NOMO-1 treated with DMSO at 0.1 percent for 48 hours (cell line): Measurements from ENCODE around the gene MAML2.

ENCODE experiments used
- DNase-seq: peaks from one replicate; lab custom pipeline; 2025; ENCODE audit not compliant: unreplicated experiment; lab: John Stamatoyannopoulos, UW

MAML2 gene

DNA sequence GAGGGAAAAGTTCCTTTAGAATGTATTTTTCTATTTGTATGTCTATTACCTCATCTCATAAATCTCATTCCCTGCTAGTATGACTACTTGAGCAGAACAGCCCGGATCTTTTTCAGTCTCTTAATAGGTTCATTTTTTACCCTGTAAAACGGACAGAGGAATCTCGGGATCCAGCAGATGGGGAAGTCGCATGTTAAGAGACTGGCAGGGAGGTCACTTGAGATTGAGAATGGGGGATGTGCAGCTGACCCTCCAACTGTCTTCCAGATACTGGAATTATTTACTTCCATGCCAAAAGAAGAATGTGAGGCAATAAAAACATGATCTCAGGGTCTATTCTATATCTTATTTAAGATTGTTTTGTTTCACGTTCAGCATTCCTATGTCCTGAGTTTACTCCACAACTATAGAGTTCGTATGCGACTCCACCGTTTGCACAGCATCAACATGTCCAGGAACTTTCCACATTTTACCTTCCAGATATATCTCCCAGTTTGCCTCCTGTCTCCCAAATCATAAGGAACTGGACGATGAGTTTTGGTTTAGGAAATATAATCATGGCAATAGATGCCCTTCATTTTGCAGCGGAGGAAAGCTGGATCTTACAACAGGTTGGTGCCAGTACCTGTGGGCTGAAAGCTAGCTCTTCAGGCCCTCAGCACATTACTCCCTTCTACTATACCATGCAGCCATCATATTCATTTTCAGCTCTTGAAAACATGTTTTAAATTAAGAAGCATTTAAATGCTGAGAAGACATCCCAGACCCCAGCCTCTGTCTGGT lies 181.5 kb downstream of the MAML2 start:
- DNase-seq, result no peak

DNA sequence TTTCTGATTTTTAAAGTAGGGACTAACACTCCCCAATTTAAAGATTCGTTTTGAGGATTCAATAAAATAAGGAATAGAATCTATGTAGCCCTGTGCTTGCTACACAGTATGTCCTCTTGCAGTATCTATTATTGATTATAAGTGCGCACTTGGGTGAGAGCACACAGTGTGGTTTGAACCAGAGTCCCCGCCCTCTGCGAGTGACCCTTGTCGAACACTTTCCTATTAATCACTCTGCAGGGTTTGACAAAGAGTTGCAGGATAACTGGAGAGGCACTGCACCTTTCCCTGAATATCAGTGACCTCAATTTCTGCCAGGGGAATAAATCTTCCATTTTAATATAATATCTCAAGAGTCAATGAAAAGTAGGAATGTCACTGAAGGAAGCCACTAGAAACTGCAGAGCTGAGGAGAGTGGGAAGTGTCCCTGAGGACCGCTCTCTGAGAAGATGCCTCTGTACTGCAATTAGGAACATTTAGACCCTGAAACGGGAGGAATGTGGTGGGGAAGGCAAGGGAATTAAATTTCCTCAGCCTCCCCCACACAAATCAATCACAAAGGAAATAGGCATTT lies 182.2 kb downstream of the MAML2 start:
- no peak for DNase-seq

DNA sequence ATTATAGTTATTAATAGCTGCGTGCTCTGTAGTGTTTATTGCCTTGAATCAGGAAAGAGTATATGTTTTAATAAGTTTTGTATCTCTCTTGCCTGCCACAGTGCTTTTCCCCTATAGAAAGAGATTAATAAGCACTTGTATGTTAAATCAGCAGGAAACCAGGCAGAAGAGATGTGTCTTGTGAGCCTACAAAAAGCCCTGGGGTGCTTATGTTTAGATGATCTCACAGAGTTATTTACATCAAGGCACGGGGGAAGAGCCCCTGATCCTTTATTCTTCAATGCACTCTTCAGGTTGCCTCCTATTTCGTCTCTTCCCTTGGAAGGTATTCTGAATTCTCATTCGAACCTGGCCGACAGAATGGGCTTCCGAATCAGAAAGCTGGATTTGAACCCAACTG lies 183.0 kb downstream of the MAML2 start:
- no peak for DNase-seq

DNA sequence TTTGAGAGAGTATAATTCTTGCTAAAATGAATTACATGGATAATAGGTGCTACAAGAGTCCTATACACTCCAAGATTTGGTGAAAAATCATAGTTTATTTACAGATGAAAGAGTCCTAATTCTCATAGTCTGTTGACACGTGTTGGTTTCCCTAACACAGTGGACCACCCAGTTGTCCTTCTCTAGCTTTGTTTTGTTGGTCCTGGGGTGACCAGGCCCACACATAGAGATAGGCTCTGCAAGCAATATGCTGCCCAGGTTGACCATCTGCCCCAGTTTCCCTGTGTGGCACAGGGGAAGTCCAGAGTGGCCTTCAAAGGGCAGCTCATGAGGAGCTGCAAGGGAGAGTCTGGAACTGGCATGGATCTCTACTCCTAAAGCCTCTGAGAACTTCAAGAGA lies 184.9 kb downstream of the MAML2 start:
- no peak for DNase-seq

DNA sequence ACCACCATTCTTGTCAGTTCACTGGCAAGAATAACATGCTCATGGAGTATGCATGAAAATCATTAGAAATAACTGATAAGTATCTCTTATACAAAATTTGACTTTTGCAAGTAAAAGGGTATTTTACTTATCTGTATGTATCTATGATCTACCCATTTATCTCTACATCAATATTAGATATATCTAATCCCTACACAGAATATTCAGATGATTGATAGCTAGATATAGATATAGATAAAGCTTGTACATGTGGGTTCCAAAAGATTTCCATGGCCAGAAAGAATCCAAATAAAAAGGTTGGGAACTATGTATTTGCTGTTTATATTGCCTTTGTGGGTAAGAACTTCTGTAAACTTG lies 185.5 kb downstream of the MAML2 start:
- DNase-seq, result no peak

DNA sequence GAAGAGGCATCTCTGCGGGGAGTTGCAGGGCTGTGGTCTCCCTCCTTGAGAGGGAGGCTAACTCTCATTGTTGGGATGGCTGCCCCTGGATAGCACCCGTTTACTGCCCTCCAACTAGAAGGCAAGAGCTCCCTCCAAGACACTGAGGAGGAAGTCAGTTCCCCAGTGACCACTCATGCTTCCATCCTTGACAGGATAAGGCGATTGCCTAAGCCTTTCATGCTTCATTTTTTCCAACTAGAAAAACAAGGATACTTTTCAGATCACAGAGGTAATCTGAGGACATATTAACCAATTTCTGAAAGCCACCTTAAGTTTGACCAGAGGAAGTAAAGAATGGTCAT lies 186.6 kb downstream of the MAML2 start:
- DNase-seq, result no peak

DNA sequence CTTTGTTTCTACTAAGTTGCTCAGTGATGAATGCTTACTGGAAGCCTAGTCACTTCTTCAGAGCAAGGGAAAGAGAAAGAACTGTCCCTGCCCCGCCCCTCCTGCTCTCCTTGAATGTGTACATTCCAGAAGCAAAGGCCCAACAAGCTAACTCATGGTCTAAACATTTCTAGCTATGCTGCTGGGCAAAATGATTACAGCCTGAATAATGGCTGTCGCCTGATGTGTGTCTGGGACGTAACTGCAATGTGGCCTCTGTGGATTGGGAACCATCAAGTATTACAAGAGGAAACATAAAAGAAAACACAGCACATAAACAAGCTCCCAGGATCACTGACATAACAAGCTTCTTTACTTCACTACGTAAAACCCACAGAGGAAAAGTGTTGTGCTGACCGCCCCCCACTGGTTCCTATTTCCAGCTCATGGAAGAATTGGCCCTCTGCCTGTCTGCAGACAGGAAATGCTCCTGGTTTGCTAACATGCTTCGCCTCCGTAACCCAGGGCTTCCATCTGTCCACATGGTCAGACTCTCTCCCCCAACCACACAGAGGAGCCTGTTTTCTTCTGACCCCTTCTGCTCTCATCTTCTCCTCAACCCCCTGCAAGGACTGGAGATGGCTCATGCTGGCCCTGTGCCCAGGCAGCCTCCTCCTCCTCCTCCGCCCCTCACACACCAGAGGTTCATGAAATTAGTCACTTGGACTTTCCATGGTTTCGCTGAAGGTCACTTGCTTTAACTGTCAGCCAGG lies 187.2 kb downstream of the MAML2 start:
- no peak for DNase-seq

DNA sequence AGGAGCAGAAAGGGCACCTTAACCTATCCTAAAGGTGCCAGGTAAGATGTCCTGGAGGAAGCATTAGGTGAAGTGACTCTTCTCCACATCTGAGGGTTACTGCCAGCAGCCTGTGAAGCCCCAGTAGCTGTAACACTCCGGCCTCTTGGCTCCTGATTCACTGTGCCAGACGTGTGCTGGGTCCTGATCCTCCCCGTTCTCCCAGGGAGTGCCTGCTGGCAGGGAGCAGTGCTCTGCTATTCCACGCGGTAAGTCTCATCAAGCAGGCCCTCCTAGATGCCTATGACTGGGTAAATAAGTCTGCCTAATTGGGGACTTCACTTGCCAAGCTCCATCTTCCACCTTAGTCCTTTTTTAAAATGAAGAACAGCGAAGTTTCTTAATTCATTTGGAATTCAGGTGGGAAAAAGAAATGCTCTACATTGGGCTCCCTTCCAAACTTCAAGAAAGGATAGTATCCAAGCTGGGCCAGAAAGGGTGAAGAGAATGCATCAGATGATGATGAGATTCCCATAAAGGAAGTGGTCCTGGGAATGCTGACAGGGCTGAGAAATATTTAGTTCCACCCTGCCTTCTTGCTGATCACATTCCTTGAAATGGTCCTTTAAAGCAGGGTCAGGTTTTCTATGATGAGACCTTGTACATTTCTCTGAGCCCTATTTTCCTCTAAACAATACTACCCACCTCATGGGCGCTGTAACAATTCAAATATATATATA lies 188.0 kb downstream of the MAML2 start:
- DNase-seq, result no peak

DNA sequence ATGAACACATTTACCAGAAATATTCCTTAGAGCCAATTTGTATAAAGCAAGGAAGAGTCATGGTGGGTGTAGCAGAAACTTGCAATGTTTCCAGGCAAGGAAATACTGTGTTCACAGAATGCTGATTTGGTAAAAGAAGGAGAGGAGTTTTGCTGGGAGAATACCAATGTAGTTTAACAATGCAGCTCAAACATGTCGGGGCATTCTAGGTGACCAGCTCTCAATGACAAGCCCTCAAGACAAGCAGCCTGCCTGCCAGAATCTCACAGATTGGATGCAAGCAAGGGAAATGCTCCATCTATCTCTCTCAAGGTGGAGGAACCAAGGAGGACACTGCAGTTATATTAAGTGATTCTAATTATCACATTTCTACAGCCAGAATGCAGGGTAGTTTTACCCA lies 190.4 kb downstream of the MAML2 start:
- DNase-seq, result no peak

DNA sequence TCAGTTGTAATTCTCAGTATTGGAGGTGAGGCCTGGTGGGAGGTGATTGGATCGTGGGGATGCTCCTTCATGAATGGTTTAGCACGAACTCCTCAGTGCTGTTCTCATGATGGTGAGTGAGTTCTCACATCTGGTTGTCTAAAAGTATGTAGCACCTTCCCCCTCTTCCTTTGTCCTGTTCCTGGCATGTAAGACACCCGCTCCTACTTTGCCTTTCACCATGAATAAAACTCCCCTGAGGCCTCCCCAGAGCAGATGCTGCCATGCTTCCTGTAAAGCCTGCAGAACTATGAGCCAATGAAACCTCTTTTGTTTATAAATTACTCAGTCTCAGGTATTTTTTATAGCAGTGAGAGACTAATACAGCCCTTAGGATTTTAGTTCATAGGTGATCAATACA lies 191.5 kb downstream of the MAML2 start:
- no peak for DNase-seq

DNA sequence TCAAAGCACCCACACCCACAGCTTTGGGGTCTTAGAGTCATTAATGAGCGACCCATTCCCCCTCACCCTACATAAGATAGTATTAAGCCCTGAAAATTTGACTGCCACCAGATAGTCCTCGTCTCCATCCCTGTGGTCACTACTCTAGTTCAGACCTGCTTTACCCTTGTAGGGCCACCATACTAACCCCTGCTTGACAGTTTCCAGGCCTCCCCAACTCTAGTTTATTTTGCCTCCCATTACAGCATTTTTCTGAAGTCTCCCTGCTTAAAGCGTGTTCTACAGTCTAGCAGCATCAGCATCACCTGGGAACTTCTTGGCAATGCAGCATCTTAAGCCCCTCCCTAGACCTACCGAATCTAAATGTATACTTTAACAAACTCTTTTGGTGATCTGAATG lies 192.4 kb downstream of the MAML2 start:
- no peak for DNase-seq

DNA sequence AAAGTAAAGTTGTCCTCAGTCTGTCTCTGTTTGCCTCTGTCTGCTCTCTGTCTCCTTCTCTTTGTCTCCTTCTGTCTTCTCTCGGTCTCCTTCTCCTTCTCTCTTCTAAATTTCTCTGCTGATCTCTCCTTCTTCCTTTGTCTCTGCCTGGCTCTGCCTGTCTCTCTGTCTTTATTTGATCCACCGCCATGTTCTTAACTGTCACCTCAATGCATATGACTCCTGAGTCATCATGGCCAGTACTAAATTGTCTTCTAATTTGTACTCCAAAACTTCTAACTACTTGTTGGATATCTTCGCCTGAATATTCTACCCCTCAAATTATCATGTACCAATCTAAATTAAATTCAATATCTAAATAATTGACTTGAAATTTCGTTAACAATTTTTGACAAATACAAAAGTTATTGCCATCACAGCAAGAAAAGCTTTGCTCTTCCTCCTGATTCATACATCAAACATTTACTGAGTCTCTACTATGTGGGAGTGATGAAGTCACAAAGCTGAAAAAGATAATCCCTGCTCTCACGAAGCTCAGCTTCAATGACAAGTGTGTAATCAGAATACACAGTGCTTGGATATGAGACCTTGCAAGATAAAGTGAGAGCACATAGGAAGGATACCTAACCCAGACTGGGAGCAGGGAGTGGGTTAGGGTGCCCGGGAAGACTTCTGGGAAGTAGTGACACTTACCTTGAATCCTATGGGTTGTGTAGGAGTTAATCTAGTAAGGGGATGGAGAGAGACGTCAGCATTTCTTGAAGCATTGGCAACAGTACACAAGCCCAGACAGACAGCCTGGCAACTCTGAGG lies 193.0 kb downstream of the MAML2 start:
- DNase-seq, result no peak

DNA sequence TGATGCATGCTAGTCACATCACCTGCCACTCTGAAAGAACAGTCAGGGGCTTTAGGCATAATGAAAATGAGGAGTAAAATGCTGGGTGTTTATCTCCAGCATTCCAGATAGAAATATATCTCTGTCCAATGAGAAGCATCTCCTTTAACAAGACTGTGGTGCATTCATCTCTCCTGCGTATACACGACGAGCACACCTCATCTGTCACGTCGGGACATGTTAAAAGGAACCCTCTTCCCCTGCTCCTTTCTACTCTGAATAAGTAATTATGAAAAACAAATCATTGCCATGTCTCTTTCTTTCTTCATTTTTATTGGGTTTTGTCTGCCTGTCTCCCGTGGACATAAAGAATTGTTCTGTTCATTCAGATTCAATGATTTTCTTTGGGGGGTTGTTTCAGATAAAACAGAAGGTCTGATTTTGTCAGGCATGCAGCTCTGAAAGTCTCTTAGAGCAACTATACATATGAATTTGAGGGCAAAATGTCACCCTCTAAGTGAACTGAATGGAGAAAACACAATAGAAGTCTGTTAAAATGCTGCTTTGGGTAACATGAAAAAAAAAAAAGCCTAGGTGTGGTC lies 195.0 kb downstream of the MAML2 start:
- DNase-seq, result no peak

DNA sequence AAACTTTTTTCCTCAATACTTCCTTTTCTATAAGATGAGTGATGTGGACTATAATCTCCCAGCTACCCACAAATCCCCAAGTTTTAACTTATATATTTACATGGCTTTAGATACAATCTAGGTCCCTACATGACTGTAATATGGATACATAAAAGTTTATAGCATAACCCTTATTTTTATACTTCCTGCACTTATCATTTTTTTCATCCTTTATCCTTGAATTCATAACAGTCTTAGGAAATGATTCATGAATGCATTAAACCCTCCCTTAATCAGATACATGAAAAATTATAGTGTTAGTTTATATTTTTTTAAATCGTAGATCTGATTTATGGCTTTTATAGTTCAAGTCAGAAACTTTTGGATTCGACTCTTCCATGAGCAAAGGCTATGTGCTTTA lies 195.8 kb downstream of the MAML2 start:
- no peak for DNase-seq

DNA sequence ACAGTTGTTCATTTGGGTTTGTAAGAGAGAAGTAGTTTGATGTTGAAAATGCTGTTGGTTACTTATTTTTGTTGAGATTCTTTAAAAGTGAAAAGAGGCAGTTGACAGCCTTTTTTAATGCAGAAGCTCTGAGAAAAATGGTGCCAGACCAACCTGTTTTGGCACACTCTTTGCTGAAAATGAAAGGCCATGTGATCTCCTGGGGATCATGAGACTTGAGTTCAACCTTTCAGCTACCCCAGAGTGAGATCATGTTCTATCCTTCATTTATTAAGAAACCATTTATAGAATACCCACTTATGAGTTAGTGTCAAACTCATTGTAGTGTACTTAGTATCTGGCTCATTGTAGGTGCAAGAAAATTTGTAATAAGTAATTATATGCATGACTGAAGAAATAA lies 196.2 kb downstream of the MAML2 start:
- no peak for DNase-seq

DNA sequence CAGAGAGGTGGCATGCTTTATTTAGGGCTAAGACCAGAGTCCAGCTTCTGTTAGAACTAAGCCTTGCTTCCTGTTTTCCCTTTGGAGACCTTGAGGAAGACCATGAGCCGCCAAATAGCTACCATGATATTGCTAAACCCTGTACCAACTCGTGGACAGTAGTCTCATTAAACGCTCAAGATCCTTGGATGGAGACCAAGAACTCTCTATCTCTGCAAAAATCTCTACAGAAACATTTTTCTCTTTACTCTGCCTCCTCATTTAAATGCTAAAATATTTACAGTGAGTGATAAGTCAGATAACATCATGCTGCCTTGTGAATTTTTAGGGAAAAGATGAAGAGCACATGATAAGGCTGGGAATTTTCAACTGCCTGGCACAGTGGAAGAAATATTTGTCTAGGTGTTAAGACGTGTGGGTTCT lies 197.8 kb downstream of the MAML2 start:
- no peak for DNase-seq

DNA sequence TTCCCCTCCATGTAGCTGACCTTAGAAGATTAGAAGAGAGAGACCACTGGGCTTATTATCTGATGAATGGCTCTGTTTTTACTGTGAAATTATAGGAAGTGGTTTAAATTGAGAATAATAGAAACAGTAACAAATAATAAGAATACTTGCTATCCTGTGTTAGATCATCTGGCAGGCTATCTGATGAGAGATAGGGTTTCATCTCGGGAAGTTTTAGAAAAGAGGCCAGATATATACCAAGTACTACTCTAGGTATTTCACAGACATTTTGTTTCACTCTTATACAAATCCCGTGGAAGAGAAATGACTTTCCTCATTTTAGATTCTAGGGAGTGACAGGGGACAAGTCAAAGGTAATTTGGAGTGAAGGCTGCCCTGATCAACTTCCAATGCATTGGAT lies 198.4 kb downstream of the MAML2 start:
- DNase-seq, result no peak

DNA sequence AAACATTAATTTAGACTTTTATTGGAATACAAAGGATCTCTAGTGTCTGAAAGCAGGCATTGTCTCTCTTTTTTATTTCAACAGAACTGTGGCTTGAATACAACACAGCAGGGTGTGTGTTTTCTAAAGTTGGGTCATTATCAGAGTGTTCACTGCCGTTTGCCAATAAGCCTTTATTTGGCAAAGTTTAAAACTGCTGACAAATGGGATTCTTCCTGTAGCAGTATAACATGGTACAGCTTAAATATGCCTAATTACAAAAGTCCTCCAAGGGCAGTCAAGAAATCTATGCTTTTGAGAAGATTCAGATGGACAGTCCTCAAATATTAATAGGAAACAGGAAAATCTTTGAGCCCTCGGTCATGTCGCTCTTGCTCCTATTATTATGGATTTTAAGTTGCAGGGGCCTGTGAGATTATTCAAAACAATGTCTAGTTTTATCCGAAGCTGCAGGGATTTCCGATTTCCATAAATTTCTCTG lies 199.9 kb downstream of the MAML2 start:
- DNase-seq, result no peak

DNA sequence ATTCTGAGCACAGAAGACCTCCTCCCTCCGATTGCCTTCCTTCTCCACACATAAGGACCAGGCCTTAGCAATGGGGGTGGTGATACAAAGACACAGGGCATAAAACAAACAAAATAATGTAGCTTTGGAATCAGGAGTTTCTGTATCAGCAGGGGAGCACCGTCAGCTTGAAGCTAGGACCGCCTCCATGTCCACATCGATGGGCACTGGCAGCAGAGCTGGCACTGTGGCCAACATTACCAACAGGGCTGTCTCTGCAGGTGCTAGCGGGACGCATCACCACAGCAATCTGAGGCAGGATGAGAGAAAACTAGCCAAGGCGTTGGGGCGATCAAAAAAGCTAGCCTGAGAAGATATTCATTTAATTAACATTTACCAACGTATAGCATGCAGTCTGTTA lies 201.4 kb downstream of the MAML2 start:
- DNase-seq, result no peak

DNA sequence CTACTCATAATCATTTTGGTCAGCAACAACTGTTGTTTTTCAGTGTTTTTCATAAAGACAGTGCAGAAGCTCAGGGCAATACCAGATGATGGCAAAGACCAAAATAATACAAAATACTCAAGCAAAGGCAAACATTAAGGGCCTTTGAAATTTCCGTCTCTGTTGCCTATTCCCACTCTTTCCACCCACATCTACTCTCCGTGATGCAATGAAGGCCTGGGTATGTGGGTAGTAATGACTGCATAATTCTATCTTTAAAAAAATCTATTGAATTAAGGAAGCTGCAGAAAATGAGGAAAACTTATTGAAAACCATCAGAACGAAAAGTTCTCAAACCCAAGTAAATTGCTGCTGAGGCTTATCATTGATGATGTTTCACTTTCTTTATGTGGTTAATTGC lies 203.3 kb downstream of the MAML2 start:
- no peak for DNase-seq

DNA sequence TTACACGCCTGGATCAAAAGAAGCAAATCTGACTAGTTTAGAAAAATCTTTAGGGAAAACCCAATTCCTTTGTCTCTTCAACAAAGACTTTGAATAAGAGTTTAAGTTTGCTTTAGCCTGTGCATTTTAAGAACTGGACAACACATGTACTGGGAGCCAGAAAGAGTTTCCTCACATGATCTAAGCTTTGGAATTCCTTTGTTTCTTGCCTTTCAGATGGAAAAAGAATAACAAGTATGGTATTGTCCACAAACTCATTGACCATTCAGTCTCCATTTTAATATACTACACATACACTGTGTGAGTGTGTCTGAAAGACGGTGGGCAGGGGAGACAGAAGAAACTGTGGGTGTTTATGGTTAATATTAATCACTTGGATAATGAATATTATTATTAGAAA lies 205.6 kb downstream of the MAML2 start:
- DNase-seq, result no peak
